Ovary (tissue), 3 donors: Measurements from ENCODE around the gene ANKRD66.
A peak's percentile ranks its signal among the peaks of the same experiment; 100 is the strongest.

Experiments
- EP300 ChIP-seq: sonication (generic); formaldehyde crosslinking; IDR thresholded peaks from one replicate; pipeline ENCODE4 v1.6.1; 2017; ENCODE audit warnings: antibody characterized with exemption
- POLR2A ChIP-seq: fragments of 450-650 bp; IDR thresholded peaks from one replicate; pipeline ENCODE4 v1.6.1; 2017; ENCODE audit warnings: antibody characterized with exemption, mild to moderate bottlenecking, moderate library complexity
- TF ChIP-seq, protein P1 (sequence below), 3 donors: fragments of 450-650 bp in 2 of 3; fragments of 200-600 bp in 1 of 3; IDR thresholded peaks; one replicate each; pipeline versions ENCODE4 v1.5.1 to v1.8.0; 2016 to 2022; ENCODE audit warnings: antibody characterized with exemption in 3 of 3, mild to moderate bottlenecking in 1 of 3
- donor health status: DM: no; HTN: no; CAD: no.

DNA sequence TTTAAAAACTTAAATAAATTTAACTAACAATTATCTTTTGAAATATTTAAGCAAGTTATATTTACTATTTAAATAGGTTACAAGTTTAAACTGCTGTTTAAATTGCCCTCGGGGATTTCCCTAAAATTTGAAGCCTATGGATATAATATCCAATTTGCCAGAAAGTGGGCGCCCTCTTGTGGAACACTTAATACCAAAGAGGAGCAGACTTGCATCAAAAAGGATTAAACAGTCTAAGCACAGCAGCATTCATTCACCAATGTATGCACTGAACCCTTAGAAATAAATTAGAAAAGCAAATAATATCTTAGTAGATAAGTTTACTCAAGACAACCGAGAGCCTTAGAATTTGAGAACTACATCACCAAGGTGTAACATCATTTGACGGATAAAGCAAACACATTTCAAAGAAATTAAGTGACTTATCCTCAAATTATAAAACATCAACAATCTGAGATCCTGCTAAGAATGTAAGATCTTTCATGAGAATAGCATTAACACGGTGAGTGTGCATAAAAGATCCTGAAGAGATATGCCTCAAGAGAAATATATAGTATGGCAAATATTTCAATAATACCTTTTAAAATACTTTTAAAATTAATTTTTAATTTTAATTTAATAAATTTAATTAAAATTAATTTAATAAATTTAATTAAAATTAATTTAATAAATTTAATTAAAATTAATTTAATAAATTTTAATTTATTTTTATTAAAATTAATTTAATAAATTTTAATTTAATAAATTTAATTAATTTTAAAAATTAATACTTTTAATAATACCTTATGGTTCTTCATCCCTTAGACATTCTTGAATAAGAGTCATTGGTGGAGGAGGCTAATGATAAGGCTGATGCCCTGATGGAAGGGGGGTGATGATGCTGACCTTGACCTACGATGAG is 35.0 kb downstream of the ANKRD66 start:
- TF ChIP-seq, protein P1, sequence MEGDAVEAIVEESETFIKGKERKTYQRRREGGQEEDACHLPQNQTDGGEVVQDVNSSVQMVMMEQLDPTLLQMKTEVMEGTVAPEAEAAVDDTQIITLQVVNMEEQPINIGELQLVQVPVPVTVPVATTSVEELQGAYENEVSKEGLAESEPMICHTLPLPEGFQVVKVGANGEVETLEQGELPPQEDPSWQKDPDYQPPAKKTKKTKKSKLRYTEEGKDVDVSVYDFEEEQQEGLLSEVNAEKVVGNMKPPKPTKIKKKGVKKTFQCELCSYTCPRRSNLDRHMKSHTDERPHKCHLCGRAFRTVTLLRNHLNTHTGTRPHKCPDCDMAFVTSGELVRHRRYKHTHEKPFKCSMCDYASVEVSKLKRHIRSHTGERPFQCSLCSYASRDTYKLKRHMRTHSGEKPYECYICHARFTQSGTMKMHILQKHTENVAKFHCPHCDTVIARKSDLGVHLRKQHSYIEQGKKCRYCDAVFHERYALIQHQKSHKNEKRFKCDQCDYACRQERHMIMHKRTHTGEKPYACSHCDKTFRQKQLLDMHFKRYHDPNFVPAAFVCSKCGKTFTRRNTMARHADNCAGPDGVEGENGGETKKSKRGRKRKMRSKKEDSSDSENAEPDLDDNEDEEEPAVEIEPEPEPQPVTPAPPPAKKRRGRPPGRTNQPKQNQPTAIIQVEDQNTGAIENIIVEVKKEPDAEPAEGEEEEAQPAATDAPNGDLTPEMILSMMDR (IDR thresholded peaks at IDR 0.05) = peak in 2 of 3 donors; percentile 30 to 37
- TF ChIP-seq POLR2A (no peak), EP300 (no peak)
